Stimulated activated CD8-positive, alpha-beta memory T cell treated with anti-CD3 and anti-CD28 coated beads, Interleukin-7, amount 100 ng/mL, for 1 hour (primary cell): ENCODE measurements around the gene NIPA2.

ENCODE experiments used
- DNase-seq, 2 donors: peaks; one replicate each; pipeline ENCODE4 v3.0.0-alpha.2; 2020; ENCODE audit warnings: low read depth in 2 of 2

The NIPA2 gene

DNA sequence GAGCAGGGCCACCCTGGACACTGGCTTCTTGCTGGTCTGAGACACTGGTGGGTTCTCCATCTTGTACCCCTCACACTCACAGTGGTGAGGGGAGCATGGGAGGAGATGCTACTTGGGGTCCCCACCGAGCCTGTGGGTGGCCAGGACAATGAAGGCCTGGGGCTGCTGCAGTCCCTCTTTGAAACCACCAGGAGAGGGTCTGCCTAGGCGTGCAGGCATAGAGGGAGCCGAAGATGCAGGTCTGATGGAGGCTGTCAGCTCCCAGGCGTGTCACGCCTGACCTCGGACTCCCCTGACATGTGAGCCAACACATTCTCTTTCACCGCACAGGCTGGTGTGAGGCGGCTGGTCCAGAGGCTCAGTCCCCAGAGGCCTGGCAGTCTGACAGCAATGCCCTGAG lies 39.1 kb downstream of the NIPA2 start:
- DNase-seq: no peak

DNA sequence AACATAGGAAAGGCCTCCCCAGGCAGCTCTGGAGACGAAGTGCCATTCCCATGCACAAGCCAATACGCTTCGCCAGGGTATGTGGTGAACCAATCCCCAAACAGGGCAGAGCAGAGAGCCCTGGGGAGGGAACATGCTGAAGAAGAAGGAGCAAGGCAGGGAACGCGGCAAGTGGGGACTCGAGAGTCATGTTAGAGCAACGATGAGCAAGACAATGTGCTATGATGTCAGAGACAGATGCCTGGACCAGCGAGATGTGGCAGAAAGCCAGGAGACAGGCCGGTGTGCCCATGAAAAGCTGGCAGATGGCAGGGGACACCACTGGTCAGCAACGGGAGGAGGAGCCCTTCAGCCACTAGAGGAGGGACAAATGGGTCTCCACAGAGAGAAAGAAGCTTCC lies 39.6 kb downstream of the NIPA2 start:
- DNase-seq: no peak

DNA sequence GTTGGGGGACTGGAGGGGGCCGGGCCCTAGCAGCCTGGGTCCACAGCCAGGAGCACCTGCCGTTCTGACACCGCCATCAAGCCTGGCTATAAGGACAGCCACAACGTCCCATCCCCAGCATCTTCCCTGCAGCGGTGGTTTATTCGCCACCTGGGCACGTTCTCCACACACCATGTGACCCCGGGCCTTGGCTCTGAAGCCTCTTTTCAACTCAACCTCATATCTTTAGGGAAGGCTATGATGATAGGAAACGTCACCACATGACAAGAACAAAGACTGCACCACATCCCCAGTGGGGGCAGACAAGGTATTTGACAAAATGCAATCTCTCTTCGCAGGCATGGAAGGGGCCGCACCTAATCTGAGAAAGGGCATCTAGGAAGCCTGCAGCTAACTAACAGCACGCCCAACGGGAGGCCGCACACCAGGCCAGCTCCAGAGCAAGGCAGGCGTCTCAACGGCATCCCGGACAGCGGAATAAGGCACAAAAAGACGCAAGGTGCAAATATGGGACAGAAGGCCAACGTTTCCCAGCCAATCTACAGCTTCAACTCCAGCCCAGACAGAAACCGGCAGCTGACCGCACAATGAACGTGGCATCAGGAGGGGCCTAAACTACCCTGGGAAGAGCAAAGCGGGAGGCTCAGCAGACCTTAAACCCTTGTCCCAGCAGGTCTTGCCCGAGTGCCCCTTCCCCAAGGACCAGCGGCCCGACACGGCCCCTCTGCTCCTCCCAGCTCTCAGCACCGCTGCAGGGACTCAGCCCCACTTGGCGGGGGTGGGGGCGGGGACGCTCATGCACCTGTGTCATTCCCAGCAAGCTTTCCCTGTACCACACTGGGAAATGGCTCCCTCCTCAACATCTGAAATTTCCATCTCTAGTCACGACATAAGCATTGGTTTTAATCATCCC lies 41.9 kb downstream of the NIPA2 start:
- DNase-seq: no peak

DNA sequence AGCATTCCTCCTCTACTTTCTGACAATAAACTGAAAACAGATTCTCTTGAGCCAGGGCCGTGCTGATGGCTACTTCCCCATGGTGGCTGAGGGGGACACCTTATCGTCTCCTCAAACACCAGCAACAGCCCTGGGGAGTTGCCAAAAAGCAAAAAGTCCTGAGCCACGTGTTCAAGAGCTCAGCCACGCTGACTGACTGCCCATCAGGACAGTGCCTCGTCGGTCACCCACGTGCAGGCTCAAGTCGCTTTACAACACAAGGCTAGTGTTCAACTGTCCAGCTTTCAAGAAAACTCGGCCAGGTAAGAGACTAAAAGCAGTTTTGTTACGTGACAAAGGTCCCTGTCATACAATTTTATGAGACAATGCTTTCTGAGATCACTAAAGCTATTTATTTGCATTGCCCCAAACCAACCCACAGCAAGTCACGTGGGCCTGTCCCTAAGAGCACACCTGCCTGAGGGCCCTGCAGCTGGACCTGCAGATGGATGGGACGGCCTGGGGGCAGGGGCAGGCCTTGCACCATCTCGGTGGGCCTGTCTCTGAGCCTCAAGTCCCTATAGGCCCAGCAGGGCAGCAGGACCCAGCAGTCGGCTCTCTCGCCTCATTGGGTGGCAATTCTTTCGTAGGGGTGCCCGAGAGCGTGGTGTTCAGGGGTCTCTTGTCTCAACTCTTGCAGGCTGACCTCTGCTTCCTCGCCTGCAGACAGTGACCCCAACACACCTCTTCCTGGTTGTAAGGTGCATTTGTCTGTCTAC lies 42.7 kb downstream of the NIPA2 start:
- DNase-seq: no peak

DNA sequence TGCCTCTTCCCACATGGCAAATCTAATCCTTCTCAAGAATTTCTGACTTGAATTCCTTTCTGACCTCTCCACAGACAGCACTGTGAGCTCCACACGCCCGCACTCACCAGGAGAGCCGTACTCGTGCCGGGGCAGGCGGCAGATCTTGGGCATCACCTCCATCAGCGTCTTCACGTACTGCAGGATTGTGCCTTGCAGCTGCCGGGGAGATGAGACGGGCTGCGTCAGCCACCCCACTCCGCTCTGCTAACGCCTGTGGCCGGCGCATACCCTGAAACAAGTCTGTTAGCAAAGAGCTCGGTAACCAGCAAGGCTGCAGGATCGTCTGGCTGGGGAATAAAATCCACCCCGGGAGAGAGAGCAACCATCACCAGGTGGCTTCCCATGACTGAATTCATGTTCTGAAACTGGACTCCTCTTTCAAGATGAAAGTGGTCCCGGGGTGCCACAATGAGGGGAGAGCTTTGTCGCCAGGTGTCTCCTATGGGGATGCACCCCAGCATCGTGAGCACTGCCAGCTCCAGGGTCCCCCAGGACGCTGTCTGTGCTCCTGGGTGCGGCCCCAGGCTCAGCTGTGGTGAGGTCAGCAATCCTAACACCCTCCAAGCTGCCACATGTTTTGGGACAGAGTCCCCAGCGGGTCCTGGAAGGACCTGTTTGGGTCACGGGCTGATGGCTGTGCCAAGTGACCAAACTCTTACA lies 43.4 kb downstream of the NIPA2 start:
- DNase-seq: no peak

DNA sequence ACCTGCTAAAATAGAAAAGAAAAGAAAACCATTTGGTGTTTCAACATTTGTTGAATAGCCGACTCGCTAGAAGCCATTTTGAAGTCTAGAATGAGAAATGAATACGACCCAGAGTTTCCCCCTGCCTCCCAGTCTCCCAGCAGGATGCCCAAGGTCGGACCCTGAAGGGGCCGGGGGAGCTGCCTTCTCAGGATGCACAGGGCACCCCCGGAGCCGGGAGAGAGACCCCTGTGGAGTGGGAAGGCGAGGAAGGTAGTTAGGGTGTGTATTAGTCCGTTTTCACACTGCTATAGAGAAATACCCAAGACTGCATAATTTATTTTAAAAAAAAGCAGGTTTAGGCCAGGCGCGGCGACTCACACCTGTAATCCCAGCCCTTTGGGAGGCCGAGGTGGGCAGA lies 44.7 kb downstream of the NIPA2 start:
- no peak for DNase-seq

DNA sequence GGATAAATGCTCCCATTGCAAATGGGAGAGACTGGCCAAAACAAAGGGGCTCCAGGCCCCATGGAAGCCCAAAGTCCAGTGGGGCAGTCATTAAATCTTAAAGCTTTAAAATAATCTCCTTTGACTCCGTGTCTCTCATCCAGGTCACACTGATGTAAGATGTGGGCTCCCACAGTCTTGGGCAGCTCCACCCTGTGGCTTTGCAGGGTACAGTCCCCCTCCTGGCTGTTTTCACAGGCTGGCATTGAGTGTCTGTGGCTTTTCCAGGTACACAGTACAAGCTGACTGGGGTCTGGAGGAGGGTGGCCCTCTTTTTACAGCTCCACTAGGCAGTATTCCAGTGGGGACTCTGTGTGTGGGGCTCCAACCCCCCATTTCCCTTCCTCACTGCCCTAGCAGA lies 45.9 kb downstream of the NIPA2 start:
- DNase-seq: no peak

DNA sequence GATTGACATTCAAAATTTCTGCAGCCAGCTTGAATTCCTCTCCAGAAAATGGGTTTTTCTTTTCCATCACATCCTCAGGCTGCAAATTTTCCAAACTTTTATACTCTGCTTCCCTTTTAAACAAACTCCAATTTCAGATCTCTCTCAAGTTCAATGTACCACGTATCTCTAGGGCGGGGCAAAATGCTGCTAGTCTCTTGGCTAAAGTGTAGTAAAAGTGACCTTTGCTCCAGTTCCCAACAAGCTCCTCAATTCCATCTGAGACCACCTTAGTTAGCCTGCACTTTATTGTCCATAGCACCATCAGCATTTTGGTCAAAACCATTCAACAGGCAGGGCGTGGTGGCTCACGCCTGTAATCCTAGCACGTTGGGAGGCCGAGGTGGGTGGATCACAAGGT lies 46.7 kb downstream of the NIPA2 start:
- no peak for DNase-seq

DNA sequence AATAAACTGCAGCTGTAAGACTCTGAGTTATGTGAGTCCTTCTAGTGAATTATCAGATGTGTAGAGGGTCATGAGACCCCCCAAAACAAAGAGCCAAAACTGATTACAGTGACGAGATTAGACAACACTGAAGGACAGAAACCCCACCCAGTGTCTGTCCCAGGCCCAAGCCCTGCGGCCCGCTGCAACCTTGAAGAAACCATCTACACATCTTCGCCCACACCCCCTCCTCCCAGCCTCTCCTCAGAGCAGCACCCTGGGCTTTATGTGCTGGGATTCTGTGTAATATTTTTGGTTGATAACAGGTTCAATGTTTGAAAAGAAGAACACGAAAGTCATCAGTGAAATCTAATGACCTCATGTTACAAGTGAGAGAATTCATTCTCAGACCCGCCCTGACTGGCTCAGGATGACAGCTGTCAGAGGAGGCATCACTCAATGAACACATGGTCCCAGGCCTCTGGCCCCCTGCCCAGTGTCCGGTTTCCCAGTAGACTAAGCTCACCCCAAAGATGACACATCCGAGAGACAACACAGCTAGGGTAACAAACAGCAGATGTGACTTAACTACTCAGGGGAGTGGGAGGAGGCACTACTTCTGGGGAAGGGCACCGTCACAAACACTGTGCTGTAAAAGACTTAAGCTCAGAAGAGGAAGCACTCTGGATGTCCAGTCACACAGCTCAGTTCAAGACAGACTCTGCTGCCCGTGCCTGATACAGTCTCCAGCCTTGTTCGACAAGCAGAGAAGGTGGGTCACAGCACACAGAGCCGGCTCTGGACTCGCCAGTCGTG lies 48.9 kb downstream of the NIPA2 start:
- DNase-seq: no peak

DNA sequence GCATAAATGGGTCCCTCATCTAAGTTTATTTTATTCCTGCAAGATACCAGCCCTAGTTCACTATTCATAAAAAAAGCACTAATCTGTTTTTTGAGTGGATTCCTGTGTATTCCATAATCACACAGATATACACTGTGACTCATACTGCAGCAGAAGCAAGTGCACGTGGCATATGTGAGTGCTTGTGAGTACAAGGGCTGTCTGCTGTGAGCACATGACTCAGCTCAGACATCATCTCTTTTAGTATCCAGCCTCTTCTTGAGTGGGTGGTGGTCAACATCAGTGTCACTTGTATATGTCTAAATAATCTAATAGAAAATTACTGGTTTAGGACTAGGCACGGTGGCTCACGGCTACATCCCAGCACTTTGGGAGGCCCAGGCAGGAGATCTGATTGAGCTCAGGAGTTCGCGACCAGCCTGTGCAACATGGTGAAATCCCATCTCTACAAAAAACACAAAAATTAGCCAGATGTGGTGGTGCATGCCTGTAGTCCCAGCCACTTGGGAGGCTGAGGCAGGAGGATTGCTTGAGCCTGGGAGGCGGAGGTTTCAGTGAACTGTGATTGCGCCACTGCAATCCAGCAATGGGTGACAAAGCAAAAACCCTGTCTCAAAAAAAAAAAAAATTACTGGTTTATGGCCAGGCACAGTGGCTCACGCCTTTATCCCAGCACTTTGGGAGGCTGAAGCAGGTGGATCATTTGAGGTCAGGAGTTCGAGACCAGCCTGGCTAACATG lies 49.8 kb downstream of the NIPA2 start:
- no peak for DNase-seq

DNA sequence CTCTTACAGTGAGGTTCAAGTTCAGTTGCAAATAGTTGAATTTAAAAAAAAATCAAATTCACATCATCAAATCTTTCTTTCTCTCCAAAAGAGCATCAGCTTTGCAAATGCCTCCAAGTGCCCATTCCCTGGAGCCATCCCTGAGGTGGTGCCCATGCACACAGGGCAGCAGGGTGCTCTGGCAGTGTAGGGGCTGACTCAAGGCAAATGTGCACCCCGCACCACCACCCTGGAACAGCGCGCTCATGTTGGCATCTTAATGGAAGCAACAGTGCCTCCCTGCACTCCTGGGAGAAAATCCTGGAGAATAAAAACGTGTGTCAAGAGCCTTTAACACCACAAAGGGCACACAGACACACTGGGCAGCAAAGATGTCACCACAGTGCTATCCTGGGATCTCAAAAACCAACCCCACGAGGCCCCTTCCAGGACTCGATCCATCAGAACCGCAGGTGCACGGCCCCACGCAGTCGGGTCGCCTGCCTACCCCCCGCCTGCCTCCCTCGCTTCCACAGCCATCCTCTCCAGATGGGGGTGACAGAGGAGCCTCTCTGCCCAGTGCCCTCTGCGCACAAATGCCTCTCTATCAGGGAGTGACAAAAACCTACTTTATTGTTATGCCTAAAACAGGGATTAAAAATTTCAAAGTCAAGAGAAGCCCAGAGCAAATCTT lies 50.8 kb downstream of the NIPA2 start:
- no peak for DNase-seq

DNA sequence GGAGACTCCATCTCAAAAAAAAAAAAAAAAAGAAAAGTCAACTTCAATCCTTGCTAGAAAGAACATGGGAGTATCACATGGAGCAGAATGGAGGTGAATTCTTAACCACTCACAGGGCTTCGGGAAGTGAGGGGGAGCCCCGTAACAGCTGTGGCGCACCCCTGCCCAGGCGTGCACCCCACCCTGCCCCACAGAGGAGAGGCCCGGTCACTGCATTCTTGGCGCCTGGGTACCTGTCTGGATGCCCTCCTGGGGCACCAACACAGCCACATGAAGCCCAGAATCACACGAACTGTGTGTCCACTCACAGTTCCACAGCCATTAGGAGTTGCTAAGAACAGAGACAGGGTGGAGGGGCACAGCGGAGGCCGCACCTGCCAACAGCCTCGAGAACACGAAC lies 51.8 kb downstream of the NIPA2 start:
- no peak for DNase-seq

DNA sequence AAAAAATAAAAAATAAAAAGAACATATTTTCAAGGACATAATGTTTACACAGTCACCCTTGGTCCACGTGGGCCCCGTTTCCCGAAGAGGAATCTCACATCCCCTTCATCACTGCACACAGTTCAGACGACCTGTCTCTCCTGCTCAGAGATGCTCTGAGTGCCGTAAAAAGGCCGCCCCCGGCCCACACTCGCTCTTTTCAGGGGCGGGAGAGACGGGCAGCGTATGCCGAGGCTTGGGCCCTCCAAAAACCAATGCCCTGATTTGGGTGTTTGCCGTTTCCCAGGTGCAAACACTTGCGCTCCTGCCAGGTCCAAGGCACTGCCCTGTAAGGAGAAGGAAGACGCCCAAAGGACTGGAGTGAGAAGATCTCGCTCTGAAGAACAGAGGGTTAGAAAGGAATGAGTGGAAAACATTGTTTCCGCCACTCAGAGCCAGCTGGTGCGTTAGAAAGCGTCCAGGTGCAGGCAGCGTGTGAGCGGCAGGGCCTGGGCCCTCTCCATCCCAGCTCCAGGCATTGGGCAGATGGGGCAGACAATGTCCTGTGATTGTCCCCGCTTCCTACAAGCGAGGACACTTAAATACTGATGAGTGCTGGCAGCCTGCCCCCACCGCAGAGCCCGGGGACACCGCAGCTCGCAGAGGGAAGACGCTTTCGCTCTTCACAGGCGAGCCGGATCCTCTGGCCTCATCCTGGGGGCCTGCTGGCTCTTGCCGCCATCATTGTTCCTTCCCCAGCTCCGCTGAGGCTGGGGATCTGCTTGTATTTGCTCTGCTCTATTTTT lies 53.2 kb downstream of the NIPA2 start:
- DNase-seq: no peak

DNA sequence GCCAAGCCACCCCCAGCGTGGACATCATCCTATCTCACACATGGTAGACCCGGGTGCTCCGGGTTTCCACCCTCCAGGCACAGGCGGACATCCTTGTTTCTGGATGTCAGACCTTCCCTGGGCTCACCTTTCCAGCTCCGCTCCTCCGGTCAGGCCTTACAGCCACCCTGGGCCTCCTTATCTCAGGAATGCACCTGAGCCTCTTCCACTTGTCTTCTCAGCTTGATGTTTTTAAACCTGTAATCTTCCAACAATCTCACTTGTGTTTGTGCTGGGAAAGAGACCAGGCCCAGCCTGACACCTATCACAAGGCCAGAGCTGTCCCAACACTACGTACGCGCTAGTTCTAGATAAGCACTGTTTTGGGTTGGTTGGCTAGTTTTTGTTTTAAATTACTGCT lies 53.9 kb downstream of the NIPA2 start:
- no peak for DNase-seq

DNA sequence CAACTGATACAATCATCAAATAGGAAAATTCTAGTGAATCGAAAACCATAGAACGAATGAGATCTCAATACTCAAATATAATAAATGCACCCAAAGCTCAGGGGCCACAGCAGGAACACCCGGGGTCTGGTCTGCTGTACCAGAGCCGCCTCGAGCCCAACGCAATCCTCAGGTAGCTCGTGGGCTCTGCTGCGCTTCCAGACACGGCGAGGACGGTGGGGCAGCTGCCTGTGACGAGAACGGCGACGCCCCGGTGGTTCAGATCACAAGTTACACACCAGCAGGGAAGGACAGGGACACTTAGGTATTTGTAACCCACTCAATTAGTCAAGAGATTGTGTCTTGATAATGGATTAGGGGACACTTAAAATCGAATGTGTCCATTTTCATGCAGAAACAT lies 54.6 kb downstream of the NIPA2 start:
- DNase-seq: no peak

DNA sequence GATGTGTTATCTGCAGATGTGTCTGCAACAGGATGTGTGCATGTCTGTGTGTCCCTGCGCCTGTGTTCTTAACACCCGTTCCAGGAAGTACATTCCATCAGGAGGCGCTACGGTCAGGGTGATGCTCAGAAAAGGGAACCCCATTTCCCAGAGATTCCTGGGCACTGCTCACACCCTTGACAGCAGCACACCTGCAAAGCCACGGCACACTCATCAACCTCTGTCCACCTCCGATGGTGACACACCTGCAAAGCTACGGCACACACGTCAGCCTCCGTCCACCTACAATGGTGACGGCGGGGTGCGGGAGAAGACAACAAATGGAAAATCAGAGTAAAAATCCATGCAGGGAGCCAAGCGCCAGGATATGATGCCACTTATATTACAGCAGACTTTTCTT lies 55.4 kb downstream of the NIPA2 start:
- DNase-seq: no peak

DNA sequence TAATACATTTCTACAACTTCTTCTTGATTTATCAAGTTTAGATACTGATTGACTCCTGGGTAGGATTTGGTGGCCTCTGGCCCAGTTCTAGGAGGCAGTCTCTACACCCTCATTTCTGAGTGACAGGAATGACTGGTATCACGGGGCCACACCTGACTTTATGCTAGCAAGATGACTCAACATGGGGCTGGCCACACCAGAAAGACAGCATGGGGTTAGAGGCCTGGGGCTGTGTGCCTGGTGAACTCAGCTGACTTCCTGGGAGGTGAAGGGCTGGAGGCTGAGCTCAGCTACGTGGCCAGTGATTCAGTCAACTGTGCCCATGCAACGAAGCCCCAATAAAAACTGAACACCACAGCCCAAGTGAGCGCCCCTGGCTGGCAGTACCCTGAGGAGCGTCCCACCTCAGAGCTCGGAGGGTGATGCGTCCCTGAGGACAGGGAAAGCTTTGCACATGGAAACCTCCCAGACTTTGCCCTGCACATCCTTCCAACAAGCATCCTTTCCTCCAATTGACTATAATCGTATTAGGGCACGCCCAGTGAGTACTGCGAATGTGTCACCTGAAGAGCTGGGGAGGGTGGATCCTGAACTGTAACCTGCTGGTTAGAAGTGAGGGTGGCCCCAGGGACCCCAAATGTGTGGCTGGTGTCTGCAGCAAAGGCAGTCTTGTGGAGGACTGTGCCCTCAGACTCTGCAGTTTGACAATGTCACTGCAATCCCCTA lies 57.2 kb downstream of the NIPA2 start:
- no peak for DNase-seq

DNA sequence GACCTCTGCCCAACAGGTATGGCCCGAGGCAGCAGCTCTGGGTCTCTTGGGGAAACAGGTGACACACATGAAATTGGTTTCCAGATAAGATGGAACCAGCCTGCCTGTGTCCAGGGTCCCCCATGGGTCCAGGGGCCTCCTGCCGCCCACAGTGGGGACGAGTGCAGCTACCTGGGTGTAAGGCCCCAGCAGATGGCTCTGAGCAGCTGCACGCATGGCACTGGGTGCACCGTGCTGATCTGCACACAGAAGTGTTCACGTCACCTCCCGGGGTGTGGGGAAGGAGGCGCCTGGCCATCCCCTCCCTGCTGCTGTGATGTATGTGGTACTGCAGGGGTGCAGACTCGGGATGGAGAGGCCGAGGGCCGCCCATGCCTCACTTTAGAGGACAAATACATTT lies 63.6 kb downstream of the NIPA2 start:
- DNase-seq: no peak

DNA sequence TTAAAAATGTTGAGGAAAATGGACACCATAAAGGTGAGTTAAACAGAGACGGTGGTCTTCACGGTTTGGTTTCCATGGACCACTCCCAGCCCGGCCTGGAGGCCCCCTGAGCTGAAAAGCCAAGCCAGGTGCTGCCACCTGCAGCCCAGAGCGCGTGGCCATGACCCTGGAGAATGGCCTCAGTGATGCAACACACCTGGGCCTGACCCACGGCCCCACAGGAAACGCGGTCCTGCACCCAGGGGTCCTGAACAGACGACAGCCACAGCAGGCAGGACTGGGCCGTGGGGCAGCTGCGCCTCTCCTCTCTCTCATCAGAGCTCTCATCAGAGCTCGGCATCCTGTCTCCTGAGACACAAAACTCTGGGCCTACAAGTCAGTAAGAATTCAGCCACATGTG lies 64.1 kb downstream of the NIPA2 start:
- no peak for DNase-seq
